ENCODE results near the gene UQCRC1. TPM values are rescaled to one million over a fixed set of nuclear protein-coding genes. Genes with fewer than 3 reads are reported as not detected.

Gene UQCRC1
- total RNA-seq, 1 experiment from 2014 or later = 575 TPM

GRCh38 chr3:48562367-48563095, 46.9 kb downstream of the UQCRC1 start:
- Histone ChIP-seq H3K9me3 (ENCODE audit: low read length) (no peaks in the 10 kb centered on the region), H3K9me2 (replicated peaks; ENCODE audit: low read length) (no peaks in the 10 kb centered on the region), H3K36me3 (ENCODE audit: low read depth, low read length) (no peaks in the 10 kb centered on the region), H3K79me2 (ENCODE audit: low read length) (no peaks in the 10 kb centered on the region), H3K4me3 (ENCODE audit: low read length) (no peak overlapping the region), H3K4me2 (ENCODE audit: low read length) (no peak overlapping the region), H4K20me1 (ENCODE audit: low read length) (no peaks in the 10 kb centered on the region), H3K9ac (ENCODE audit: low read length) (no peak overlapping the region), H3K4me1 (ENCODE audit: insufficient read depth, low read length) (peaks cover 43% of the 10 kb centered on the region), H3F3A (ENCODE audit: low read length, unreplicated experiment) (peaks cover 4% of the 10 kb centered on the region), H2AFZ (ENCODE audit: low read length) (no peak overlapping the region), H3K27ac (ENCODE audit: low read length) (no peak overlapping the region), H3K27me3 (ENCODE audit: low read length) (no peaks in the 10 kb centered on the region)
- DNase-seq (no peak), ATAC-seq (no peak)
- CTCF ChIA-PET = interaction anchor here (1.1 kb wide), 1 partner anchor 73 kb away, joined by 6 read pairs; the partner anchor contains the start of gene SLC26A6
- intact Hi-C loops (cut with micrococcal nuclease) = loop anchor here (5.0 kb wide), 1 partner anchor 120 kb away; no protein-coding TSS in a partner anchor
- POLR2A ChIA-PET (ENCODE audit: unreplicated experiment) = no interaction called here
- TF ChIP-seq CTCF (conservative IDR thresholded peaks at IDR 0.05; ENCODE audit: low read depth, low read length) = no peak
- TF ChIP-seq EZH2 (IDR thresholded peaks at IDR 0.05; ENCODE audit: low read length, unreplicated experiment) = no peak
- TF ChIP-seq EZH2phosphoT487 (IDR thresholded peaks at IDR 0.05; ENCODE audit: borderline replicate concordance, low read length) = no peak
- BruUV-seq (replicated peaks) = no TSS peak

GRCh38 chr3:48561045-48561736, 48.3 kb downstream of the UQCRC1 start:
- Histone ChIP-seq H3K4me3 (ENCODE audit: low read length) (no peak overlapping the region), H2AFZ (ENCODE audit: low read length) (no peak overlapping the region)
- no peak for DNase-seq

More at GRCh38 chr3:48561045-48561736, 48.3 kb downstream of the UQCRC1 start:
- TF ChIP-seq CTCF (conservative IDR thresholded peaks at IDR 0.05; ENCODE audit: low read depth, low read length) (no peak), EZH2 (IDR thresholded peaks at IDR 0.05; ENCODE audit: low read length, unreplicated experiment) (no peak), EZH2phosphoT487 (IDR thresholded peaks at IDR 0.05; ENCODE audit: borderline replicate concordance, low read length) (no peak)
- ATAC-seq = no peak
- intact Hi-C loops (cut with micrococcal nuclease) = loop anchor here (5.0 kb wide), 1 partner anchor 121 kb away; no protein-coding TSS in a partner anchor
- Histone ChIP-seq H3K36me3 (ENCODE audit: low read depth, low read length) (no peaks in the 10 kb centered on the region), H3K27ac (ENCODE audit: low read length) (no peak overlapping the region), H4K20me1 (ENCODE audit: low read length) (no peaks in the 10 kb centered on the region), H3K9ac (ENCODE audit: low read length) (no peak overlapping the region), H3K27me3 (ENCODE audit: low read length) (no peaks in the 10 kb centered on the region), H3K9me3 (ENCODE audit: low read length) (no peaks in the 10 kb centered on the region), H3K4me2 (ENCODE audit: low read length) (no peak overlapping the region), H3K9me2 (replicated peaks; ENCODE audit: low read length) (no peaks in the 10 kb centered on the region), H3K4me1 (ENCODE audit: insufficient read depth, low read length) (peaks cover 43% of the 10 kb centered on the region), H3K79me2 (ENCODE audit: low read length) (peaks cover 4% of the 10 kb centered on the region), H3F3A (ENCODE audit: low read length, unreplicated experiment) (peaks cover 4% of the 10 kb centered on the region)
- CTCF ChIA-PET = interaction anchor here (0.6 kb wide), 2 partner anchors 21 to 75 kb away, joined by 3 to 4 read pairs; no protein-coding TSS in a partner anchor
- POLR2A ChIA-PET (ENCODE audit: unreplicated experiment) = interaction anchor here (0.6 kb wide), 1 partner anchor 38 kb away, joined by 4 read pairs; no protein-coding TSS in a partner anchor
- no TSS peak for BruUV-seq (replicated peaks)
